ENCODE data around the gene FGGY. TPM values are rescaled to one million over a fixed set of nuclear protein-coding genes. Genes with fewer than 3 reads are reported as not detected.
"Not testable (repeated sequence)": the region's sequence is repeated elsewhere in the genome, so short reads cannot be mapped to it uniquely, and the experiment has no call there.

FGGY gene
- total RNA-seq, 1 donor from 2014 or later: 24.3 TPM

- H3K4me3 ChIP-seq (ENCODE audit: low read depth, low read length): no peak overlapping the region
- TF ChIP-seq CTCF (conservative IDR thresholded peaks at IDR 0.05; ENCODE audit: low read depth, low read length): no peak
These were observed 160.9 kb downstream of the FGGY start for GRCh38 chr1:59457786-59458185.

GRCh38 chr1:59458884-59459283 lies 162.0 kb downstream of the FGGY start:
- TF ChIP-seq CTCF (conservative IDR thresholded peaks at IDR 0.05; ENCODE audit: low read depth, low read length): no peak
- no peak overlapping the region for H3K4me3 ChIP-seq (ENCODE audit: low read depth, low read length)
- DNase-seq (ENCODE audit: low read depth): no peak

More at GRCh38 chr1:59457786-59458185, 160.9 kb downstream of the FGGY start:
- no peak for DNase-seq (ENCODE audit: low read depth)

- DNase-seq (ENCODE audit: low read depth); H3K4me3 ChIP-seq (ENCODE audit: low read depth, low read length): not testable (repeated sequence)
These were observed 166.0 kb downstream of the FGGY start for GRCh38 chr1:59462942-59463341.

GRCh38 chr1:59465478-59465877 lies 168.6 kb downstream of the FGGY start:
- DNase-seq (ENCODE audit: low read depth); H3K4me3 ChIP-seq (ENCODE audit: low read depth, low read length): not testable (repeated sequence)

- H3K4me3 ChIP-seq (ENCODE audit: low read depth, low read length): no peak overlapping the region
- no peak for TF ChIP-seq CTCF (conservative IDR thresholded peaks at IDR 0.05; ENCODE audit: low read depth, low read length)
- no peak for DNase-seq (ENCODE audit: low read depth)
These were observed 172.0 kb downstream of the FGGY start for GRCh38 chr1:59468828-59469428.

GRCh38 chr1:59471991-59472570 lies 175.2 kb downstream of the FGGY start:
- not testable (repeated sequence) for H3K4me3 ChIP-seq (ENCODE audit: low read depth, low read length); DNase-seq (ENCODE audit: low read depth)

- H3K4me3 ChIP-seq (ENCODE audit: low read depth, low read length): no peak overlapping the region
- no peak for TF ChIP-seq CTCF (conservative IDR thresholded peaks at IDR 0.05; ENCODE audit: low read depth, low read length)
- DNase-seq (ENCODE audit: low read depth): no peak
These were observed 176.9 kb downstream of the FGGY start for GRCh38 chr1:59473831-59474230.

GRCh38 chr1:59474496-59474895 lies 177.6 kb downstream of the FGGY start:
- no peak for DNase-seq (ENCODE audit: low read depth)
- H3K4me3 ChIP-seq (ENCODE audit: low read depth, low read length): no peak overlapping the region
- no peak for TF ChIP-seq CTCF (conservative IDR thresholded peaks at IDR 0.05; ENCODE audit: low read depth, low read length)
